Heart left ventricle (tissue), 13 donors: ENCODE results near the gene P2RX3.

ENCODE experiments used
- CTCF ChIP-seq, 12 donors: fragments of 200-600 bp; sonication (generic) in 4 of 12; IDR thresholded peaks; one replicate each; pipeline versions ENCODE4 v1.5.0 to v1.8.0; 2018 to 2022; ENCODE audit warnings: antibody characterized with exemption in 12 of 12, mild to moderate bottlenecking in 5 of 12
- POLR2A ChIP-seq, 2 donors: fragments of 450-650 bp; IDR thresholded peaks; one replicate each; pipeline ENCODE4 v1.6.1; 2017; ENCODE audit warnings: antibody characterized with exemption in 2 of 2, mild to moderate bottlenecking in 2 of 2, moderate library complexity in 2 of 2
- donor health status: ischemic (EF 13 %, LVEDD 7.1; RV severe dilation, severe dysfunction).
- donor health status: DM: no; HTN: yes; CAD: no.
- donor health status: DM: no; HTN: no; CAD: no.
- donor health status: ischemic (EF 25% LVEDD 6.9; RV normal size, moderate dysfunction).
- donor health status: ischemic (EF 25% LVEDD 5.7; RV mildly dilated, moderate dysfunction).
- donor health status: ischemic (EF 35%, LVEDD 5.7; RV mildly dilated, moderate dysfunction).
- donor health status: nonischemic (EF 11% LVEDD 7.7; RV severe dilation, severe dysfunction).
- donor health status: DM: yes; HTN: yes; CAD: no.
- donor health status: PGD.
- donor health status: ischemic (EF 29% LVEDD 5.4; RV normal size, mild dysfunction).
- donor health status: nonischemic (EF 23%, LVEDD 6.1; RV moderate dilation, normal function).

- no peak for TF ChIP-seq CTCF (IDR thresholded peaks at IDR 0.05)
- no peak for TF ChIP-seq POLR2A (IDR thresholded peaks at IDR 0.05)
These were observed 15.3 kb downstream of the P2RX3 start for GRCh38 chr11:57353446-57353845.
